Measurements from ENCODE around the gene CFAP43.

DNA sequence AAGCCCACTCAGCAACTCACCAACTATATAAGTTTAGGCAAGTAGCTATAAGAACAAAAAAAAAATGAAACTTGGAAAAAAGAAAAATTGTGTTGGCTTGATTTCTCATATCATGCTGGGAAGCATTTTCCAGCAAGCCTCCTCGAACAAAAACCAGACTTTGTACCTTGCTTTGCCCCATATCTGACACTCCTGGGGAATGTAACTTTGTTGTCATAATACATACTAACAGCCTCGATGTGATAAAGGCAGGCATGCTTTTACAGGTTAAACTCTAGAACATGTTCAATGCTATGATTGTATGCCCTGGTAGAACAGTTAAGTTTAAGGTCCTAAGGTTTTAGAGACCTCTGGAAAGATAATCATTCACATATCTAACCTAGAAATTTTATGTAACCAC lies 11.6 kb downstream of the CFAP43 start:
- TF ChIP-seq POLR2A (IDR thresholded peaks at IDR 0.05) = no peak
- TF ChIP-seq, protein P1, sequence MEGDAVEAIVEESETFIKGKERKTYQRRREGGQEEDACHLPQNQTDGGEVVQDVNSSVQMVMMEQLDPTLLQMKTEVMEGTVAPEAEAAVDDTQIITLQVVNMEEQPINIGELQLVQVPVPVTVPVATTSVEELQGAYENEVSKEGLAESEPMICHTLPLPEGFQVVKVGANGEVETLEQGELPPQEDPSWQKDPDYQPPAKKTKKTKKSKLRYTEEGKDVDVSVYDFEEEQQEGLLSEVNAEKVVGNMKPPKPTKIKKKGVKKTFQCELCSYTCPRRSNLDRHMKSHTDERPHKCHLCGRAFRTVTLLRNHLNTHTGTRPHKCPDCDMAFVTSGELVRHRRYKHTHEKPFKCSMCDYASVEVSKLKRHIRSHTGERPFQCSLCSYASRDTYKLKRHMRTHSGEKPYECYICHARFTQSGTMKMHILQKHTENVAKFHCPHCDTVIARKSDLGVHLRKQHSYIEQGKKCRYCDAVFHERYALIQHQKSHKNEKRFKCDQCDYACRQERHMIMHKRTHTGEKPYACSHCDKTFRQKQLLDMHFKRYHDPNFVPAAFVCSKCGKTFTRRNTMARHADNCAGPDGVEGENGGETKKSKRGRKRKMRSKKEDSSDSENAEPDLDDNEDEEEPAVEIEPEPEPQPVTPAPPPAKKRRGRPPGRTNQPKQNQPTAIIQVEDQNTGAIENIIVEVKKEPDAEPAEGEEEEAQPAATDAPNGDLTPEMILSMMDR (IDR thresholded peaks at IDR 0.05 in 4 of 5, conservative IDR thresholded peaks at IDR 0.05 in 1 of 5) = no peak

Data from gastrocnemius medialis (tissue), 4 donors.